ENCODE results near the gene CALHM1.
A peak's percentile ranks its signal among the peaks of the same experiment; 100 is the strongest.

Gene CALHM1

GRCh38 chr10:103454026-103454425 lies 4.7 kb downstream of the CALHM1 start:
- no peak for DNase-seq

DNA sequence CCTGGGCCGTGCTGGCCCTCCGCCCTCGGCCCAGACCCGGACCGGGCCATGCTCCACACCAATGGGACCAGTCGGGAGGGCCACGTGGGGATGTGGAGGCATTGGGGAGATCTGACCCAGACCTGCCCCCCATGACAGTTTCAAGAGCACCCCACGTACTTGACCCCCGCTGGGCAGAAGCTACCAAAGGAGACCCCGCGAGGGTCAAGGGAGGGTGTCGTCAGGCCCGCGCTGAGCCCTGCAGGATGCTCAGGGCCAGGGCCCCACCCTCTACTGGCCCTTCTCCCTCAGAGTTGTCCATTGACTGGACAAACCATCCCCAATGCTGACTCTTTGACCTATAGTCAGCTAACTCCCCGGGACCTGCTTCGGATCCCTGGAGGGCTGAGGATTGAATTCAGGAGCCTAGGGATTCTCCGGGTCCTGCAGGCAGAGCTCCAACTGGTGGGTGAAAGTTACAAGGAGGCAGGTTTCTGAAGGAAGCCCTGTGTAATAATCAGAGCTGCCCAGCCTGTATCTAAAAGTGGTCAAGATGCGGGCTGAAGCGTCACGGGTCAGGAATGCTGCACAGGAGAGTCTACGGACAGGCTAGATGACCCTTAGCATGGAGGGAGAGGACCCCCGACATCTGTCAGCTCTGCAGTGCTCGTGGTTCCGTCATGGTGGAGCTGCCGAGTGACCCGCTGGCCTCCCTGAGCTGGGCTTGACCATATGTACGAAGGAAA lies 6.0 kb downstream of the CALHM1 start:
- no peak for DNase-seq

GRCh38 chr10:103451831-103452505 lies 6.7 kb downstream of the CALHM1 start, which contains the start of gene CALHM2:
CALHM2 (minus strand) TSS chr10:103452370; CDS start chr10:103449941, 2,429 bp downstream.
- peak; percentile 38 for DNase-seq

GRCh38 chr10:103451091-103451813 lies 7.4 kb downstream of the CALHM1 start:
- DNase-seq: no peak

GRCh38 chr10:103450201-103450695 lies 8.5 kb downstream of the CALHM1 start:
- no peak for DNase-seq

GRCh38 chr10:103449208-103450144 lies 9.2 kb downstream of the CALHM1 start:
- DNase-seq: no peak

DNA sequence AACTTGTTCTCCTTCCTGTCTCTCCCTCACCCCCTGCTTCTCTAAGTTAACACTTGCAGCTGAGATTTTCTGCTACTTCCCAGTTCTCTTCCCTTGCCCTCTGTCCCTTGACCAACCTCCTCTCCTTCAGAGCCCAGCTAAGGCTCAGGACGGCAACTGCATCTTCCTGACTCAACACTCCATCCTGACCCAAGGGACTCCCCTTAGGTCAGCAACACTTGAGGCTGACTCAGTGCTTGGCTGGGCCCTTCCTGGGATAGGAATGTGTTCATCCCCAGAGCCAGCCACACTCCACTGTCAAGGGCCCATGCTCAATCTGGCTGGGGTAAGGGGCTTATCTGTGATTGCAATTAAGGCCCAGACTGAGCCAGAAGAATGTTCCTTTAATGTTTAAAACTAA lies 10.0 kb downstream of the CALHM1 start:
- no peak for DNase-seq

- no peak for DNase-seq
Measured at GRCh38 chr10:103447187-103447586, 11.5 kb downstream of the CALHM1 start.

GRCh38 chr10:103445767-103446567 lies 12.7 kb downstream of the CALHM1 start:
- DNase-seq: no peak

GRCh38 chr10:103445366-103445765 lies 13.3 kb downstream of the CALHM1 start:
- no peak for DNase-seq

DNA sequence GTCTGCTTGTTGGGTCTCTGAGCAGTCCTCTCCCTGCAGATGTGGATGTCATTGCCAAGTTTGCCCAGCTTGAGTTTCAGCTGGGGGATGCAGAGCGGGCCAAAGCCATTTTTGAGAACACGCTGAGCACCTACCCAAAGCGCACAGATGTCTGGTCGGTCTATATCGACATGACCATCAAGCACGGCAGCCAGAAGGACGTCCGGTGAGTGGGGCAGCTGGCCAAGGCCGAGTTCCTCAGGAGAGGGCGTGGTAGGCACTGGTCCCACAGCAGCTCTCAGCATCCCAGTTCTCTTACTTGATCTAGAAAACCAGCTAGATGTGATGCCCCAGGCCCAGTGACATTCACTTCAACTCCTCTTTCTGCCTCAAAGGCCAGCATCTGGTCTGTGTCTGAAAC lies 14.2 kb downstream of the CALHM1 start:
- DNase-seq: no peak

DNA sequence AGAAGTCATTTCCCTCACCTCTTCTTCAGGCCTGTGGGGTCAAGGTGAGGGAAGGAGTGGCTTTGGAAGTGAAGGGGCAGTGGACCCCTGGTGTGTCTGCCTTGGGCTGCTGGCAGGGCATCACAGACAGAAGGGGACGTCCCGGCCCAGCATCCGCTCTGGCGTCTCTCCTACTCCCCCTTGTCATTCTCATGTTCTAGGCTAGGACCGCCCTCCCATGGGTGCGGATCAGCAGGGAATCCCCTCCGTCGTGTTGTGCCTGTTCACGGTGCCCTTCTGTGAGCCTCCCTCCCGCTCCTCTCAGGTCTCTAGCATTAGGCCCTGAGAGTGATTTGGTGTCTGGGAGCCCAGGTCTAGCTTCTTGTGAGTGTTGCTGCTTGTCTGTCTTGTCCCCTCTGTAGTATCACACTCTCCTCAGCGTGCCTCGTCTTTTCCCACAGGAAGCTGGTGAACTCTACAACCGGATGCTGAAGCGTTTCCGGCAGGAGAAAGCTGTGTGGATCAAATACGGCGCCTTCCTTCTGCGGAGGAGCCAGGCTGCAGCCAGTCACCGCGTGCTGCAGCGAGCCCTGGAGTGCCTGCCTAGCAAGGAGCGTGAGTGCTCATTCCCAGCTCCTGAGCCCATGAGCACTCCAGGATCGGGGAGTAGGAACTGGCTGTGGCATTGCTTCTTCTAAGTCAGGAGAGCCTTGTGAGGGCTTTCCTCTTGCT lies 15.1 kb downstream of the CALHM1 start:
- DNase-seq: no peak

- DNase-seq: no peak
Measured at GRCh38 chr10:103442031-103442461, 16.7 kb downstream of the CALHM1 start.

- DNase-seq: no peak
Measured at GRCh38 chr10:103441611-103442010, 17.1 kb downstream of the CALHM1 start.

DNA sequence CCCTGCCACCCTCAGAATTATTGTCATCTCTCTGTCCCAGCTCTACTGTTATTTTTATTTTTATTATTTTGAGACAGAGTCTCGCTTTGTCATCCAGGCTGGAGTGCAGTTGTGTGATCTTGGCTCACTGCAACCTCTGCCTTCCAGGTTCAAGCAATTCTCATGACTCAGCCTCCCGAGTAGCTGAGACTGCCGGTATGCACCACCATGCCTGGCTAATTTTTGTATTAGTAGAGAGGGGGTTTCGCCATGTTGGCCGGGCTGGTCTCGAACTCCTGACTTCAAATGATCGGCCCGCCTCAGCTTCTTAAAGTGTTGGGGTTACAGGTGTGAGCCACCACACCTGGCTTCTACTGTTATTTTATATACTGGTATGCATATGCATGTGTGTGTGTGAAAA lies 17.5 kb downstream of the CALHM1 start:
- DNase-seq: no peak

- DNase-seq: no peak
Measured at GRCh38 chr10:103440416-103440815, 18.3 kb downstream of the CALHM1 start.

GRCh38 chr10:103439776-103440175 lies 18.9 kb downstream of the CALHM1 start:
- DNase-seq: no peak

- DNase-seq: no peak
Measured at GRCh38 chr10:103433858-103434257, 24.8 kb downstream of the CALHM1 start.

- DNase-seq: no peak
Measured at GRCh38 chr10:103431902-103432301, 26.8 kb downstream of the CALHM1 start.

GRCh38 chr10:103429647-103430046 lies 29.1 kb downstream of the CALHM1 start:
- no peak for DNase-seq
